ENCODE measurements around the gene RFTN1. TPM values are rescaled to one million over a fixed set of nuclear protein-coding genes. Genes with fewer than 3 reads are reported as not detected.

The RFTN1 gene
- total RNA-seq, 1 donor from 2014 or later = 0.96 TPM

- H3K27ac Mint-ChIP-seq = no peak overlapping the region
- peaks cover 27% of the 10 kb centered on the region for H3K4me1 Mint-ChIP-seq (ENCODE audit: low read depth)
- no peak overlapping the region for H3K4me3 Mint-ChIP-seq (ENCODE audit: low read depth)
- peaks cover 3% of the 10 kb centered on the region for H3K9me3 Mint-ChIP-seq (ENCODE audit: low read depth)
- DNase-seq (ENCODE audit: low spot score, unreplicated experiment) = no peak
- no peaks in the 10 kb centered on the region for H3K36me3 Mint-ChIP-seq (ENCODE audit: insufficient read depth)
- TF ChIP-seq, protein P1, sequence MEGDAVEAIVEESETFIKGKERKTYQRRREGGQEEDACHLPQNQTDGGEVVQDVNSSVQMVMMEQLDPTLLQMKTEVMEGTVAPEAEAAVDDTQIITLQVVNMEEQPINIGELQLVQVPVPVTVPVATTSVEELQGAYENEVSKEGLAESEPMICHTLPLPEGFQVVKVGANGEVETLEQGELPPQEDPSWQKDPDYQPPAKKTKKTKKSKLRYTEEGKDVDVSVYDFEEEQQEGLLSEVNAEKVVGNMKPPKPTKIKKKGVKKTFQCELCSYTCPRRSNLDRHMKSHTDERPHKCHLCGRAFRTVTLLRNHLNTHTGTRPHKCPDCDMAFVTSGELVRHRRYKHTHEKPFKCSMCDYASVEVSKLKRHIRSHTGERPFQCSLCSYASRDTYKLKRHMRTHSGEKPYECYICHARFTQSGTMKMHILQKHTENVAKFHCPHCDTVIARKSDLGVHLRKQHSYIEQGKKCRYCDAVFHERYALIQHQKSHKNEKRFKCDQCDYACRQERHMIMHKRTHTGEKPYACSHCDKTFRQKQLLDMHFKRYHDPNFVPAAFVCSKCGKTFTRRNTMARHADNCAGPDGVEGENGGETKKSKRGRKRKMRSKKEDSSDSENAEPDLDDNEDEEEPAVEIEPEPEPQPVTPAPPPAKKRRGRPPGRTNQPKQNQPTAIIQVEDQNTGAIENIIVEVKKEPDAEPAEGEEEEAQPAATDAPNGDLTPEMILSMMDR (IDR thresholded peaks at IDR 0.05; ENCODE audit: unreplicated experiment) = no peak
- peaks cover 21% of the 10 kb centered on the region for H3K27me3 Mint-ChIP-seq
Measured at GRCh38 chr3:16480861-16481545, 32.5 kb downstream of the RFTN1 start.

GRCh38 chr3:16478516-16478915, 35.0 kb downstream of the RFTN1 start:
- Mint-ChIP-seq H3K4me3 (ENCODE audit: low read depth) (no peak overlapping the region), H3K27me3 (peaks cover 12% of the 10 kb centered on the region), H3K27ac (no peak overlapping the region), H3K36me3 (ENCODE audit: insufficient read depth) (no peaks in the 10 kb centered on the region), H3K9me3 (ENCODE audit: low read depth) (peaks cover 3% of the 10 kb centered on the region), H3K4me1 (ENCODE audit: low read depth) (peaks cover 36% of the 10 kb centered on the region)
- no peak for DNase-seq (ENCODE audit: low spot score, unreplicated experiment)
- TF ChIP-seq, protein P1 (IDR thresholded peaks at IDR 0.05; ENCODE audit: unreplicated experiment) = no peak

DNA sequence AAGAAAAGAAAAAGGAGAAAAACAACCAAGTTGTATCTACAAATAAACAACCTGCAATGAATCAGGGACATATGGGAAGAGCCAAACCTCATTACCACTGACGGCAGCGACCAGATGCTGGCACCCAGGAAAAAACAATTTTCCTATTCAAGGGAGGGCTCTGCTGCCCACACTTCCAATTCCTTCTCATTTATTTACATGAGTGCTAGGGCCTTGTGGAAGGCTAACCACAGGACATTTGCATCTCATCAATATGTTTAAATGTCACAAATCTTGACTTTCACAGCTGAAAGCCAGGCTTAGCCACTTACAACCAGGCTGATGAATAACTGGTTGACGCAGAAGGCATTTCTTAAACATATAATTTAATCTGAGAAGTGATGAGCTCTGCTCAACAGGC, 36.0 kb downstream of the RFTN1 start:
- DNase-seq (ENCODE audit: low spot score, unreplicated experiment) = no peak
- Mint-ChIP-seq H3K27me3 (peaks cover 12% of the 10 kb centered on the region), H3K4me1 (ENCODE audit: low read depth) (peaks cover 29% of the 10 kb centered on the region), H3K36me3 (ENCODE audit: insufficient read depth) (no peaks in the 10 kb centered on the region), H3K9me3 (ENCODE audit: low read depth) (peaks cover 3% of the 10 kb centered on the region), H3K27ac (no peak overlapping the region), H3K4me3 (ENCODE audit: low read depth) (no peak overlapping the region)
- TF ChIP-seq, protein P1 (IDR thresholded peaks at IDR 0.05; ENCODE audit: unreplicated experiment) = no peak

DNA sequence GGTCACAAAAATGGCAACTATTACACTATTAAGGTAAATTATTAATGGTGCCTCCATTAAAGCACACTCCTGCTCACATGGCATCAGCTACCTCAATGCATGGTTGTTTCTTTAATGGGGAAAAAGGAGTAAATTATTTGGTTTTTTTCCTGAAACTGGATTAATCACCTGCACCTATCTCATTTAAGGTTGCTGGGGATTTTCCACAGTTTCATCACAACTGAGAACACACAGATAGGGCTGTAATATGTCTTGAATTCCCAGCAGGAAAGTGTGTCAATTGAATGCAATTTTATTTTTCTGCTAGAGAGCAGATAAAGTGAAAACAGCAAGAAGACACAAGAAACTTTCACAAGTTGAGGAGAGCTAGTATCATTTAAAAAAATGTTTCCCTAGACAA, 36.4 kb downstream of the RFTN1 start:
- TF ChIP-seq, protein P1 (IDR thresholded peaks at IDR 0.05; ENCODE audit: unreplicated experiment) = no peak
- H3K36me3 Mint-ChIP-seq (ENCODE audit: insufficient read depth) = no peaks in the 10 kb centered on the region
- DNase-seq (ENCODE audit: low spot score, unreplicated experiment) = no peak
- H3K4me3 Mint-ChIP-seq (ENCODE audit: low read depth) = no peak overlapping the region
- peaks cover 3% of the 10 kb centered on the region for H3K9me3 Mint-ChIP-seq (ENCODE audit: low read depth)
- peaks cover 12% of the 10 kb centered on the region for H3K27me3 Mint-ChIP-seq
- no peak overlapping the region for H3K27ac Mint-ChIP-seq
- peaks cover 29% of the 10 kb centered on the region for H3K4me1 Mint-ChIP-seq (ENCODE audit: low read depth)

DNA sequence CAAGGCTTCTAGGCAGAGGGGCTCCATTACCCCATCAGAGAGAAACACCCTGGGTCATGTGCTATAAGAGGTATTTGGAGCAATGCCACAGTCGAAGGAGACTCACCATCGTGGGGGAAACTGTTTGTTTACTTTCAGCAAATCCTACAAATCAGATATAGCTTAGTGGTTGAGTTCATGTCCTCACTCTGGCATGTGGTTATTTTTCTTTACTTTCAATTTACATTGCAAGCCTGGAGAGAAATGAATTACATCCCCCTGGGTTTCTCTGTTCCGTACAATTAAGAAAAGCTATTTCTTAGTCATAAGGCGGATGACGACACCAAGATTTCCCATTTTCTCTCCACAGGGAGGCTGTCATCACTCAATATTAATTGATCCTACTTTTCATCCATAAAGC, 36.9 kb downstream of the RFTN1 start:
- TF ChIP-seq, protein P1 (IDR thresholded peaks at IDR 0.05; ENCODE audit: unreplicated experiment) = no peak
- Mint-ChIP-seq H3K4me1 (ENCODE audit: low read depth) (peaks cover 28% of the 10 kb centered on the region), H3K4me3 (ENCODE audit: low read depth) (no peak overlapping the region), H3K27ac (no peak overlapping the region), H3K9me3 (ENCODE audit: low read depth) (peaks cover 3% of the 10 kb centered on the region), H3K36me3 (ENCODE audit: insufficient read depth) (no peaks in the 10 kb centered on the region), H3K27me3 (peaks cover 12% of the 10 kb centered on the region)
- no peak for DNase-seq (ENCODE audit: low spot score, unreplicated experiment)
